ENCODE measurements around the gene AKR1E2.

The AKR1E2 gene

GRCh38 chr10:4887501-4887900 is 61.5 kb downstream of the AKR1E2 start:
- no peaks in the 10 kb centered on the region for H3K9me3 ChIP-seq (ENCODE audit: insufficient read depth, low read length)
- H3K4me2 ChIP-seq (ENCODE audit: low read depth, low read length, poor library complexity, severe bottlenecking), result no peak overlapping the region
- H3K27me3 ChIP-seq (ENCODE audit: low read length), result no peaks in the 10 kb centered on the region; the same call in 1 of the 2 replicates
- H3F3A ChIP-seq (ENCODE audit: insufficient read depth), result no peaks in the 10 kb centered on the region
- H3K4me3 ChIP-seq (ENCODE audit: insufficient read depth, low read length, poor library complexity, severe bottlenecking), result no peak overlapping the region
- no peaks in the 10 kb centered on the region for H4K20me1 ChIP-seq (ENCODE audit: low read depth, low read length)
- no peak overlapping the region for H2AFZ ChIP-seq (ENCODE audit: low read depth, low read length, severe bottlenecking)
- H3K9ac ChIP-seq (ENCODE audit: low read length), result no peak overlapping the region
- H3K36me3 ChIP-seq (ENCODE audit: low read length), result no peaks in the 10 kb centered on the region
- no peaks in the 10 kb centered on the region for H3K79me2 ChIP-seq (ENCODE audit: insufficient read depth, low read length)
- H3K27ac ChIP-seq (ENCODE audit: low read depth, low read length), result no peak overlapping the region
- TF ChIP-seq EZH2phosphoT487 (conservative IDR thresholded peaks at IDR 0.05; ENCODE audit: low read length), result no peak
- TF ChIP-seq CTCF (IDR thresholded peaks at IDR 0.05; ENCODE audit: insufficient read depth, low read length, poor library complexity, severe bottlenecking), result no peak
- no peaks in the 10 kb centered on the region; the same call in 1 of the 2 replicates for H3K9me2 ChIP-seq (replicated peaks; ENCODE audit: insufficient read depth, low read length)

- Histone ChIP-seq H3K4me2 (ENCODE audit: low read depth, low read length, poor library complexity, severe bottlenecking) (no peak overlapping the region), H3K27ac (ENCODE audit: low read depth, low read length) (no peak overlapping the region), H3K9ac (ENCODE audit: low read length) (no peak overlapping the region), H3K27me3 (ENCODE audit: low read length) (no peaks in the 10 kb centered on the region; the same call in 1 of the 2 replicates), H3K9me3 (ENCODE audit: insufficient read depth, low read length) (no peaks in the 10 kb centered on the region), H3K4me3 (ENCODE audit: insufficient read depth, low read length, poor library complexity, severe bottlenecking) (no peak overlapping the region), H3K36me3 (ENCODE audit: low read length) (no peaks in the 10 kb centered on the region), H3K9me2 (replicated peaks; ENCODE audit: insufficient read depth, low read length) (no peaks in the 10 kb centered on the region; the same call in 1 of the 2 replicates), H2AFZ (ENCODE audit: low read depth, low read length, severe bottlenecking) (no peak overlapping the region), H4K20me1 (ENCODE audit: low read depth, low read length) (no peaks in the 10 kb centered on the region), H3F3A (ENCODE audit: insufficient read depth) (no peaks in the 10 kb centered on the region), H3K79me2 (ENCODE audit: insufficient read depth, low read length) (no peaks in the 10 kb centered on the region)
- no peak for TF ChIP-seq EZH2phosphoT487 (conservative IDR thresholded peaks at IDR 0.05; ENCODE audit: low read length)
- no peak for TF ChIP-seq CTCF (IDR thresholded peaks at IDR 0.05; ENCODE audit: insufficient read depth, low read length, poor library complexity, severe bottlenecking)
Observed at GRCh38 chr10:4888236-4888635, 62.2 kb downstream of the AKR1E2 start.

- H3K9me2 ChIP-seq (replicated peaks; ENCODE audit: insufficient read depth, low read length), result no peaks in the 10 kb centered on the region; the same call in 1 of the 2 replicates
- no peak for TF ChIP-seq EZH2phosphoT487 (conservative IDR thresholded peaks at IDR 0.05; ENCODE audit: low read length)
- TF ChIP-seq CTCF (IDR thresholded peaks at IDR 0.05; ENCODE audit: insufficient read depth, low read length, poor library complexity, severe bottlenecking), result no peak
- no peak overlapping the region for H3K4me3 ChIP-seq (ENCODE audit: insufficient read depth, low read length, poor library complexity, severe bottlenecking)
- H3K27me3 ChIP-seq (ENCODE audit: low read length), result no peaks in the 10 kb centered on the region
- no peak overlapping the region for H3K27ac ChIP-seq (ENCODE audit: low read depth, low read length)
- no peak overlapping the region for H3K9ac ChIP-seq (ENCODE audit: low read length)
- H3K4me2 ChIP-seq (ENCODE audit: low read depth, low read length, poor library complexity, severe bottlenecking), result no peak overlapping the region
- H4K20me1 ChIP-seq (ENCODE audit: low read depth, low read length), result no peaks in the 10 kb centered on the region
- no peaks in the 10 kb centered on the region for H3K36me3 ChIP-seq (ENCODE audit: low read length)
- no peak overlapping the region for H2AFZ ChIP-seq (ENCODE audit: low read depth, low read length, severe bottlenecking)
- H3K79me2 ChIP-seq (ENCODE audit: insufficient read depth, low read length), result no peaks in the 10 kb centered on the region
- no peaks in the 10 kb centered on the region for H3K9me3 ChIP-seq (ENCODE audit: insufficient read depth, low read length)
- no peaks in the 10 kb centered on the region for H3F3A ChIP-seq (ENCODE audit: insufficient read depth)
Observed at GRCh38 chr10:4889959-4890358, 64.0 kb downstream of the AKR1E2 start.

Data from SU-DHL-6 (cell line).